Mononuclear cell (primary cell): ENCODE data around the gene SLN. TPM values are rescaled to one million over a fixed set of nuclear protein-coding genes. Genes with fewer than 3 reads are reported as not detected.

Experiments
- total RNA-seq: library from RNA; depleted of rRNA; stranded (reverse); fragments of >200 nt; gene quantifications from one replicate; pipeline ENCODE4 v1.2.3, GENCODE V29; 2012

SLN gene
- total RNA-seq, 1 donor, result not detected

Other genes with a start within 250 kb of the SLN start
- 10.0 TPM for gene ALKBH8, start 146.3 kb downstream of the SLN start, total RNA-seq
- under 0.01 TPM for gene ELMOD1, start 120.9 kb downstream of the SLN start, total RNA-seq
- gene SLC35F2, start 146.7 kb upstream of the SLN start, total RNA-seq, result 6.8 TPM
- gene RAB39A, start 216.4 kb upstream of the SLN start, total RNA-seq, result 1.6 TPM